Measurements from ENCODE around the gene MCFD2. TPM values are rescaled to one million over a fixed set of nuclear protein-coding genes. Genes with fewer than 3 reads are reported as not detected.
"Not testable (repeated sequence)": the region's sequence is repeated elsewhere in the genome, so short reads cannot be mapped to it uniquely, and the experiment has no call there.

Gene MCFD2
- total RNA-seq, 2 experiments from 2014 or later: 27.7 to 31.8 TPM

- no peak overlapping the region for H3K4me3 Mint-ChIP-seq
- POLR2A ChIA-PET: no interaction called here
- TF ChIP-seq, protein P1, sequence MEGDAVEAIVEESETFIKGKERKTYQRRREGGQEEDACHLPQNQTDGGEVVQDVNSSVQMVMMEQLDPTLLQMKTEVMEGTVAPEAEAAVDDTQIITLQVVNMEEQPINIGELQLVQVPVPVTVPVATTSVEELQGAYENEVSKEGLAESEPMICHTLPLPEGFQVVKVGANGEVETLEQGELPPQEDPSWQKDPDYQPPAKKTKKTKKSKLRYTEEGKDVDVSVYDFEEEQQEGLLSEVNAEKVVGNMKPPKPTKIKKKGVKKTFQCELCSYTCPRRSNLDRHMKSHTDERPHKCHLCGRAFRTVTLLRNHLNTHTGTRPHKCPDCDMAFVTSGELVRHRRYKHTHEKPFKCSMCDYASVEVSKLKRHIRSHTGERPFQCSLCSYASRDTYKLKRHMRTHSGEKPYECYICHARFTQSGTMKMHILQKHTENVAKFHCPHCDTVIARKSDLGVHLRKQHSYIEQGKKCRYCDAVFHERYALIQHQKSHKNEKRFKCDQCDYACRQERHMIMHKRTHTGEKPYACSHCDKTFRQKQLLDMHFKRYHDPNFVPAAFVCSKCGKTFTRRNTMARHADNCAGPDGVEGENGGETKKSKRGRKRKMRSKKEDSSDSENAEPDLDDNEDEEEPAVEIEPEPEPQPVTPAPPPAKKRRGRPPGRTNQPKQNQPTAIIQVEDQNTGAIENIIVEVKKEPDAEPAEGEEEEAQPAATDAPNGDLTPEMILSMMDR (IDR thresholded peaks at IDR 0.05): no peak
- no peak overlapping the region for H3K27ac Mint-ChIP-seq
- intact Hi-C loops (cut with micrococcal nuclease): no loop called here
- H3K4me1 Mint-ChIP-seq (ENCODE audit: low read depth): peaks cover 3% of the 10 kb centered on the region
- CTCF ChIA-PET: interaction anchor here (0.8 kb wide), 1 partner anchor 11 kb away, joined by 3 read pairs; no protein-coding TSS in a partner anchor
- no peak for DNase-seq
- H3K36me3 Mint-ChIP-seq (ENCODE audit: low read depth): no peaks in the 10 kb centered on the region
- ATAC-seq: no peak
- peaks cover 5% of the 10 kb centered on the region for H3K27me3 Mint-ChIP-seq
- no peaks in the 10 kb centered on the region for H3K9me3 Mint-ChIP-seq
These were observed 37.9 kb downstream of the MCFD2 start for GRCh38 chr2:46877619-46878113.

DNA sequence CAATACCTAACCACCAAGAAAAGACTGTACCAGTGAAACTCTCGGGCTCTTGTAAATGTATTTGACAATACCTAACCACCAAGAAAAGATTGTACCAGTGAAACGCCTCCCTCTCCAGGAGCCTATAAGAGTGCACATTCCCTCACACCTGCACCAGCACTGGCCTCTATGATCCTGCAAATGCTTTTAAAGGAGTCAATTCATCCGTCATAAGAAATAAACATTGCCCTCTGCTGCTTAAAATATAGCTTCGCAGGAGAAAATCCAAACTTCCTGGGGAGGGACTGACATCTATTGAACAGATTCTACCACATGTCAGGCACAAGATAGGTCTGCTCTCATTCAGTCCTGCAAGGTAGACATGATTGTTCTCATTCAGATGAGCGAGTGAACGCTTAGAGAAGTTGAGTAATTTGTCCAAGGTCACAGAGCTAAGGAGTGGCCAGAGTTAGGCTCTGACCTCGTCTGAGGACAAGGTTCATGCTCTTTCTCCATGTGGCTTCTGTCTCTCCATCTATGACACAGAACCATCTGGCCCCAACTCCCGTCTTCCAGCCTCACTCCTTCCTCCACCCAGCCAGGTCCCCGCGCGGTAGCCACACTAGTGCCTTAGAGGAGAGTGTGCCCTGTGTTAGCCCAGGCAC is 38.7 kb downstream of the MCFD2 start:
- CTCF ChIA-PET: interaction anchor here (0.7 to 0.8 kb wide), 2 partner anchors 9 to 11 kb away, joined by 3 read pairs; no protein-coding TSS in a partner anchor

DNA sequence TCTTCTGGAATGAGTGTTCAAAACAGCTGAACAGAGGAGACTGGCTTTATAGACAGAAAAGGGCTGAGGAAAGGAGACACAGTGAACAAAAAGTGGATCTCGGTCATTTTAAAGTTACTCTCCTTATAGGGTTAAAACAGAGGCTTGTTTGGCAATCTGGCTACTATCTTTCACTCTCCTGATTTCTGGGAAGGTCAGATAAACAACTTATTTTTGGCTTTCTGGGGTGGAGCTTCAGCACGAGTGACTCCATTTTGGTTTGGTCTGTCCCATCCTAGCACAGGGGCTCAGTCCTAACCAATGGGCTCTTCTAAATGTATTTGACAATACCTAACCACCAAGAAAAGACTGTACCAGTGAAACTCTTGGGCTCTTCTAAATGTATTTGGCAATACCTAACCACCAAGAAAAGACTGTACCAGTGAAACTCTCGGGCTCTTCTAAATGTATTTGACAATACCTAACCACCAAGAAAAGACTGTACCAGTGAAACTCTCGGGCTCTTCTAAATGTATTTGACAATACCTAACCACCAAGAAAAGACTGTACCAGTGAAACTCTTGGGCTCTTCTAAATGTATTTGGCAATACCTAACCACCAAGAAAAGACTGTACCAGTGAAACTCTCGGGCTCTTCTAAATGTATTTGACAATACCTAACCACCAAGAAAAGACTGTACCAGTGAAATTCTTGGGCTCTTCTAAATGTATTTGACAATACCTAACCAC is 39.5 kb downstream of the MCFD2 start:
- CTCF ChIA-PET; H3K27ac Mint-ChIP-seq; intact Hi-C loops (cut with micrococcal nuclease); H3K4me1 Mint-ChIP-seq (ENCODE audit: low read depth); ATAC-seq; H3K9me3 Mint-ChIP-seq; POLR2A ChIA-PET; H3K27me3 Mint-ChIP-seq; H3K4me3 Mint-ChIP-seq; H3K36me3 Mint-ChIP-seq (ENCODE audit: low read depth); DNase-seq: not testable (repeated sequence)

More for the DNA sequence above, 38.7 kb downstream of the MCFD2 start:
- ATAC-seq (peak; percentile 18), DNase-seq (no peak)
- H3K9me3 Mint-ChIP-seq: no peaks in the 10 kb centered on the region
- H3K4me3 Mint-ChIP-seq: no peak overlapping the region
- H3K4me1 Mint-ChIP-seq (ENCODE audit: low read depth): peaks cover 5% of the 10 kb centered on the region
- TF ChIP-seq, protein P1 (IDR thresholded peaks at IDR 0.05): peak; percentile 32
- H3K36me3 Mint-ChIP-seq (ENCODE audit: low read depth): no peaks in the 10 kb centered on the region
- peaks cover 5% of the 10 kb centered on the region for H3K27me3 Mint-ChIP-seq
- H3K27ac Mint-ChIP-seq: no peak overlapping the region
- intact Hi-C loops (cut with micrococcal nuclease): no loop called here
- POLR2A ChIA-PET: no interaction called here

DNA sequence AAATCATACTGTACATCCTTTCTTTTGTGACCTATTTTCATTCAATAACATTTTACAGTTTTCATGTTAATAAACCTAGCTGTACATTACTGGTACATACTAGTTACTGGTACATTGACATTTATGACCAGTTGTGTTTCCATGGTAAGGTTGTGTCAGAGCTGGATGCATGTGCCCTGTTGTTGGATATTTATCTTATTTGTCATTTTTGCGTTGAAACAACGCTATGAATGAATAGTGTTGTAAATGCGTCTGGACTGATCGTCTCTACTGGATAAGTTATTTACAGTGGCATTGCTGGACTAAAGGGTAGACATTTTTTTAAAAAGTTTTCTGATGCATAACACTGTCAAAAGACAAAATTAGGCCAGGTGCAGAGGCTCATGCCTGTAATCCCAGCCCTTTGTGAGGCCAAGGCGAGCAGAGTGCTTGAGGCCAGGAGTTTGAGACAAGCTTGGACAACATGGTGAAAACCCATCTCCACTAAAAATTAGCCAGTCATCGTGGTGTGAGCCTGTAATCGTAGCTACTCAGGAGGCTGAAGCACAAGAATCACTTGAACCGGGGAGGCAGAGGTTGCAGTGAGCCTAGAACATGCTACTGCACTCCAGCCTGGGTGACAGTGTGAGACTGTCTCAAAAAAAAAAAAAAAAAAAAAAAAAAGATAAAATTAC is 40.2 kb downstream of the MCFD2 start:
- CTCF ChIA-PET: no interaction called here
- POLR2A ChIA-PET: no interaction called here
- TF ChIP-seq, protein P1 (IDR thresholded peaks at IDR 0.05): no peak

DNA sequence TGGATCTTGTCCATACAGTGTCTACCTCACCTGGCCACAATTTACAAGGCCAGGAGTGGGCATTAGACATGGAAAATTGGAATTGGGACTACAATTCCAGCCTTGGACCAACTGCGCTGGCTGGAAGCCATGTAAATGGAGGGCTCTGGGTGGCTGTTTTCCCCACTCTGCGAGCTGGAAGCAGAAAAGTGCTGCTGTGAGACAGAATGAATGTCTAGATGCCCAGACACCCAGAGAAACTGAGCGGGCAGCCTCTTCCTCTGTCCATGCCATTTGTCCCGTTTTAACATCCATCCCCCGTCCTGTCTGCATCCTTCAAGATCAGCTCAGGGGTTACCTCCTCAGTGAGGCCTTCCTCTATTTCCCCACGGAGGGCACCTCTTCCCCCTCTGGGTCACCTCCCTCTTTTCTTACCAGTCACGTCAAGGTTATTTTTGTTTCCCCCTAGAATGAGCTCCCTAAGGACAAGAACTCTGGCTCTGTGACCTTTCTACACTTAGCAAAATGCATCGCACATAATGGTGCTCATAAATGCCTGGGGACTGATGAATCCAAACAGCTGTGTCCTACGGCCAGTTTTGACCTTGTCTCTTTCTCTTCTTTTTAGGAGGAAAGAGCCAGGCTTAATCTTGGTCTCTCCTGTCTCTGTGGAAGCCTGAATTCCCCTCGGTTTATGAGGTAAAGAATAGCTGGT is 41.2 kb downstream of the MCFD2 start:
- no peaks in the 10 kb centered on the region for H3K36me3 Mint-ChIP-seq (ENCODE audit: low read depth)
- CTCF ChIA-PET: no interaction called here
- intact Hi-C loops (cut with micrococcal nuclease): no loop called here

More for the DNA sequence above, 40.2 kb downstream of the MCFD2 start:
- no peak for ATAC-seq
- intact Hi-C loops (cut with micrococcal nuclease): no loop called here
- H3K9me3 Mint-ChIP-seq: no peaks in the 10 kb centered on the region
- DNase-seq: no peak
- no peak overlapping the region for H3K4me3 Mint-ChIP-seq
- no peaks in the 10 kb centered on the region for H3K36me3 Mint-ChIP-seq (ENCODE audit: low read depth)
- no peak overlapping the region for H3K27ac Mint-ChIP-seq
- H3K4me1 Mint-ChIP-seq (ENCODE audit: low read depth): peaks cover 7% of the 10 kb centered on the region
- H3K27me3 Mint-ChIP-seq: peaks cover 5% of the 10 kb centered on the region

More for the DNA sequence above, 41.2 kb downstream of the MCFD2 start:
- Mint-ChIP-seq H3K9me3 (no peaks in the 10 kb centered on the region), H3K4me3 (no peak overlapping the region), H3K27ac (no peak overlapping the region), H3K4me1 (ENCODE audit: low read depth) (peaks cover 7% of the 10 kb centered on the region), H3K27me3 (peaks cover 5% of the 10 kb centered on the region)
- POLR2A ChIA-PET: no interaction called here
- TF ChIP-seq, protein P1 (IDR thresholded peaks at IDR 0.05): no peak
- ATAC-seq: no peak
- no peak for DNase-seq

Measured in activated CD8-positive, alpha-beta T cell treated with anti-CD3 and anti-CD28 coated beads for 36 hours (primary cell).